Measurements from ENCODE around the gene ARHGAP8. TPM values are rescaled to one million over a fixed set of nuclear protein-coding genes. Genes with fewer than 3 reads are reported as not detected.

ARHGAP8 gene
- total and polyA plus RNA-seq, 2 experiments from 2014 or later, result 62.8 to 64.9 TPM

DNA sequence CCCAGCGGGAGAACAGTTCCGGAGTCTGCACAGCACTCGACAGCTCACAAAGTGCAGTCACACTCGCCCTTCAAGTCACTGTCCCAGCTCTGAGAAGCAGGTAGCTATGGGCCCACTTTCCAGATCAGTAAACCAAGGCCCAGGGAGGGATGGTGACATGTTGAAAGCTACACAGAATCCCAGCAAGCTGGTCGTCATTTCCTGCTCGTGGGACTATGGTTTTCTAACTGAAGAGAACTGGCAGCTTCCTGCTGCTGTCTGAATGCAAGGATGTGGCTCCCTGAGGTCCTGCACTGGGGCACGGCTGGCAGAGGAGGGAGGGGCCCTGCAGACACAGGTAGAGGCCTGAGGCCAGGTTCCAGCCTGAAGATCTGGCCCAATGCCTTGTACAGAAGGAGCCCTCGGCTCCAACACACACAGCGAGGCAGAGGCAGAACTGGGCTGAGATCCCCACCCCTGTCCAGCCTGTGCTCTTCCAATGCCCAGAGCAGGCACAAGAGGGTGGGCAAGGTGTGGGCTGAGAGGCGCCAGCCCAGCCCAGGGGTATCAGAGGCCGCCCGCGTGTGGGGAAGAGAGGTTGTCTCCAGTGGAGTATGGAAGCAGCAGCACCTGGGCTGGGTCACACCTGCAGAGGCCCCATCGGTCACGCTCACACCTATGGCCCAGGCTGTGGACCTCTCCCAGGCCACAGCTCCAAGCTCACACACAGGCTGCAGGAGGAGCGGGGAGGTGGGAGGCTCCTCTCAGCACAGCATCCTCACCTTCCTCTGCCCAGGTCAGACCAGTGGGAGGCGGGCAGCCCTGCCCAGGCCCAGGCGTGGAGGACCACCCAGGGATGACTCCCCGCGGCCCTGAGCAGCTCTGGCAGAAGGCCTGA, 138.3 kb downstream of the ARHGAP8 start:
- Mint-ChIP-seq H3K4me1 (peaks cover 15% of the 10 kb centered on the region), H3K27me3 (ENCODE audit: insufficient read depth, low read depth, poor library complexity) (peaks cover 11% of the 10 kb centered on the region), H3K36me3 (ENCODE audit: low read depth) (peaks cover 27% of the 10 kb centered on the region), H3K4me3 (no peak overlapping the region; the same call in 2 of the 3 replicates), H3K9me3 (no peaks in the 10 kb centered on the region), H3K27ac (no peak overlapping the region; the same call in 1 of the 2 replicates)
- no peak overlapping the region for H3K4me2 ChIP-seq
- no peaks in the 10 kb centered on the region for H3K36me3 ChIP-seq (ENCODE audit: insufficient read depth)
- DNase-seq (ENCODE audit: low spot score) (no peak), ATAC-seq (no peak)
- H4K20me1 ChIP-seq (replicated peaks; ENCODE audit: insufficient read depth), result no peaks in the 10 kb centered on the region; the same call in none of the 2 replicates
- H3K4me1 ChIP-seq (ENCODE audit: insufficient read depth), result peaks cover 6% of the 10 kb centered on the region
- peaks cover 6% of the 10 kb centered on the region; the same call in 1 of the 2 replicates for H3F3A ChIP-seq (replicated peaks; ENCODE audit: low read depth)
- H3K27ac ChIP-seq (ENCODE audit: low read depth), result no peak overlapping the region
- H2AFZ ChIP-seq, result no peak overlapping the region
- H3K9me2 ChIP-seq (ENCODE audit: insufficient read depth), result no peaks in the 10 kb centered on the region
- no peaks in the 10 kb centered on the region for H3K27me3 ChIP-seq (ENCODE audit: insufficient read depth)
- TF ChIP-seq CTCF (conservative IDR thresholded peaks at IDR 0.05; ENCODE audit: low read depth in 2 of 2) (no peak), JUNB (IDR thresholded peaks at IDR 0.05; ENCODE audit: unreplicated experiment) (no peak), STAT1 (IDR thresholded peaks at IDR 0.05; ENCODE audit: unreplicated experiment) (no peak), ETS1 (IDR thresholded peaks at IDR 0.05) (no peak), ZNF331 (CRISPR knock-in tag; IDR thresholded peaks at IDR 0.05; ENCODE audit: low read depth) (no peak), NANOG (IDR thresholded peaks at IDR 0.05; ENCODE audit: borderline replicate concordance) (no peak), CREB1 (CRISPR knock-in tag; IDR thresholded peaks at IDR 0.05; ENCODE audit: low read depth) (no peak), POLR2AphosphoS5 (IDR thresholded peaks at IDR 0.05; ENCODE audit: low read depth) (no peak), ZNF462 (CRISPR knock-in tag; IDR thresholded peaks at IDR 0.05) (no peak), EZH2phosphoT487 (IDR thresholded peaks at IDR 0.05; ENCODE audit: unreplicated experiment) (no peak), EZH2 (IDR thresholded peaks at IDR 0.05; ENCODE audit: low read depth, unreplicated experiment) (no peak), ZNF114 (CRISPR knock-in tag; IDR thresholded peaks at IDR 0.05) (no peak)
- TF ChIP-seq, protein P1, sequence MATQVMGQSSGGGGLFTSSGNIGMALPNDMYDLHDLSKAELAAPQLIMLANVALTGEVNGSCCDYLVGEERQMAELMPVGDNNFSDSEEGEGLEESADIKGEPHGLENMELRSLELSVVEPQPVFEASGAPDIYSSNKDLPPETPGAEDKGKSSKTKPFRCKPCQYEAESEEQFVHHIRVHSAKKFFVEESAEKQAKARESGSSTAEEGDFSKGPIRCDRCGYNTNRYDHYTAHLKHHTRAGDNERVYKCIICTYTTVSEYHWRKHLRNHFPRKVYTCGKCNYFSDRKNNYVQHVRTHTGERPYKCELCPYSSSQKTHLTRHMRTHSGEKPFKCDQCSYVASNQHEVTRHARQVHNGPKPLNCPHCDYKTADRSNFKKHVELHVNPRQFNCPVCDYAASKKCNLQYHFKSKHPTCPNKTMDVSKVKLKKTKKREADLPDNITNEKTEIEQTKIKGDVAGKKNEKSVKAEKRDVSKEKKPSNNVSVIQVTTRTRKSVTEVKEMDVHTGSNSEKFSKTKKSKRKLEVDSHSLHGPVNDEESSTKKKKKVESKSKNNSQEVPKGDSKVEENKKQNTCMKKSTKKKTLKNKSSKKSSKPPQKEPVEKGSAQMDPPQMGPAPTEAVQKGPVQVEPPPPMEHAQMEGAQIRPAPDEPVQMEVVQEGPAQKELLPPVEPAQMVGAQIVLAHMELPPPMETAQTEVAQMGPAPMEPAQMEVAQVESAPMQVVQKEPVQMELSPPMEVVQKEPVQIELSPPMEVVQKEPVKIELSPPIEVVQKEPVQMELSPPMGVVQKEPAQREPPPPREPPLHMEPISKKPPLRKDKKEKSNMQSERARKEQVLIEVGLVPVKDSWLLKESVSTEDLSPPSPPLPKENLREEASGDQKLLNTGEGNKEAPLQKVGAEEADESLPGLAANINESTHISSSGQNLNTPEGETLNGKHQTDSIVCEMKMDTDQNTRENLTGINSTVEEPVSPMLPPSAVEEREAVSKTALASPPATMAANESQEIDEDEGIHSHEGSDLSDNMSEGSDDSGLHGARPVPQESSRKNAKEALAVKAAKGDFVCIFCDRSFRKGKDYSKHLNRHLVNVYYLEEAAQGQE (IDR thresholded peaks at IDR 0.05; ENCODE audit: unreplicated experiment), result no peak
- H3K4me3 ChIP-seq, result no peak overlapping the region
- no peaks in the 10 kb centered on the region for H3K79me2 ChIP-seq (replicated peaks; ENCODE audit: insufficient read depth)
